ENCODE results near the gene NLRC5.

DNA sequence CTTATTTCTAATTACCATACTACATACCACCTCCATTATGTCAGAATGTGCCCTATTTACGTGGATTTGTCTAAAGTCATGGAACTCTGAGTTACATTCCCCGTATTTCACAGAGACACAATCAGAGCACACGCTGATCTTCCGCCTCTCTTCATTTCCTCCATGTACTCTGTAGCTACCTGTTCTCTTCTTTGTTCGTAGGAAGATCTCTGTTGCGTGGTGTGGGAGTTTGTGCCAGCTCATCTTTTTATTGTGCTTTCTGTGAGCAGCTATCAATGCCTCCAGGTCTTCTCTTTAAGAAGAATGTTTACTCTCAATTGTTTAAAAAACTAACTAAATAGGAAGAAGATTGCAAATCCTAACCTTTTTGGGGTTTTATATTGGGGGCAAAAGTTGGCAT lies 26.9 kb downstream of the NLRC5 start:
- no peak for TF ChIP-seq GATA2 (IDR thresholded peaks at IDR 0.05; ENCODE audit: low read depth, low read length)
- no peak for TF ChIP-seq GATA3 (IDR thresholded peaks at IDR 0.05; ENCODE audit: low read depth, low read length)

Measured in SH-SY5Y (cell line).